Measurements from ENCODE around the gene UNC13C.
A peak's percentile ranks its signal among the peaks of the same experiment; 100 is the strongest.
"Not testable (repeated sequence)": the region's sequence is repeated elsewhere in the genome, so short reads cannot be mapped to it uniquely, and the experiment has no call there.

UNC13C gene

GRCh38 chr15:54373332-54373731 lies 395.1 kb downstream of the UNC13C start:
- Histone ChIP-seq H3K27ac (ENCODE audit: low read depth, low read length) (no peak overlapping the region), H3K4me1 (ENCODE audit: control insufficient read depth in 5 of 5, insufficient read depth in 5 of 5, low read length in 5 of 5) (peaks cover 0 to 9% (median 7%) of the 10 kb centered on the region in 5 donors), H3K9me3 (ENCODE audit: control insufficient read depth in 5 of 5, low read length in 5 of 5) (peaks cover 0 to 9% (median 4%) of the 10 kb centered on the region in 5 donors), H3K36me3 (ENCODE audit: control insufficient read depth in 5 of 5, insufficient read depth in 5 of 5, low read length in 5 of 5) (no peaks in the 10 kb centered on the region), H3K4me3 (ENCODE audit: low read depth in 1 of 5, low read length in 5 of 5) (peak overlapping the region in 1 of 5 donors; percentile 32), H3K27me3 (ENCODE audit: control insufficient read depth in 5 of 5, insufficient read depth in 4 of 5, low read length in 5 of 5) (no peaks in the 10 kb centered on the region), H3K9ac (ENCODE audit: low read length in 5 of 5) (no peak overlapping the region)

- Histone ChIP-seq H3K9ac (ENCODE audit: low read length in 5 of 5) (no peak overlapping the region), H3K27me3 (ENCODE audit: control insufficient read depth in 5 of 5, insufficient read depth in 4 of 5, low read length in 5 of 5) (no peaks in the 10 kb centered on the region), H3K4me3 (ENCODE audit: low read depth in 1 of 5, low read length in 5 of 5) (no peak overlapping the region), H3K27ac (ENCODE audit: low read depth, low read length) (no peak overlapping the region), H3K4me1 (ENCODE audit: control insufficient read depth in 5 of 5, insufficient read depth in 5 of 5, low read length in 5 of 5) (peaks cover 0 to 9% (median 7%) of the 10 kb centered on the region in 5 donors), H3K36me3 (ENCODE audit: control insufficient read depth in 5 of 5, insufficient read depth in 5 of 5, low read length in 5 of 5) (no peaks in the 10 kb centered on the region), H3K9me3 (ENCODE audit: control insufficient read depth in 5 of 5, low read length in 5 of 5) (peaks cover 0 to 9% (median 4%) of the 10 kb centered on the region in 5 donors)
These were observed 396.1 kb downstream of the UNC13C start for GRCh38 chr15:54374184-54374952.

- no peaks in the 10 kb centered on the region for H3K9me3 ChIP-seq (ENCODE audit: control insufficient read depth in 5 of 5, low read length in 5 of 5)
- no peaks in the 10 kb centered on the region for H3K27me3 ChIP-seq (ENCODE audit: control insufficient read depth in 5 of 5, insufficient read depth in 4 of 5, low read length in 5 of 5)
- no peak overlapping the region for H3K4me3 ChIP-seq (ENCODE audit: low read depth in 1 of 5, low read length in 5 of 5)
- H3K27ac ChIP-seq (ENCODE audit: low read depth, low read length), result no peak overlapping the region
- H3K4me1 ChIP-seq (ENCODE audit: control insufficient read depth in 5 of 5, insufficient read depth in 5 of 5, low read length in 5 of 5), result no peaks in the 10 kb centered on the region
- H3K9ac ChIP-seq (ENCODE audit: low read length in 5 of 5), result no peak overlapping the region
- no peaks in the 10 kb centered on the region for H3K36me3 ChIP-seq (ENCODE audit: control insufficient read depth in 5 of 5, insufficient read depth in 5 of 5, low read length in 5 of 5)
These were observed 409.6 kb downstream of the UNC13C start for GRCh38 chr15:54387799-54388198.

GRCh38 chr15:54388746-54389145 lies 410.5 kb downstream of the UNC13C start:
- no peaks in the 10 kb centered on the region for H3K4me1 ChIP-seq (ENCODE audit: control insufficient read depth in 5 of 5, insufficient read depth in 5 of 5, low read length in 5 of 5)
- H3K27ac ChIP-seq (ENCODE audit: low read depth, low read length), result no peak overlapping the region
- no peak overlapping the region for H3K9ac ChIP-seq (ENCODE audit: low read length in 5 of 5)
- no peaks in the 10 kb centered on the region for H3K36me3 ChIP-seq (ENCODE audit: control insufficient read depth in 5 of 5, insufficient read depth in 5 of 5, low read length in 5 of 5)
- H3K27me3 ChIP-seq (ENCODE audit: control insufficient read depth in 5 of 5, insufficient read depth in 4 of 5, low read length in 5 of 5), result no peaks in the 10 kb centered on the region
- H3K4me3 ChIP-seq (ENCODE audit: low read depth in 1 of 5, low read length in 5 of 5), result no peak overlapping the region
- H3K9me3 ChIP-seq (ENCODE audit: control insufficient read depth in 5 of 5, low read length in 5 of 5), result no peaks in the 10 kb centered on the region

- Histone ChIP-seq H3K9me3 (ENCODE audit: control insufficient read depth in 5 of 5, low read length in 5 of 5) (no peaks in the 10 kb centered on the region), H3K36me3 (ENCODE audit: control insufficient read depth in 5 of 5, insufficient read depth in 5 of 5, low read length in 5 of 5) (no peaks in the 10 kb centered on the region), H3K27me3 (ENCODE audit: control insufficient read depth in 5 of 5, insufficient read depth in 4 of 5, low read length in 5 of 5) (no peaks in the 10 kb centered on the region), H3K9ac (ENCODE audit: low read length in 5 of 5) (no peak overlapping the region), H3K4me3 (ENCODE audit: low read depth in 1 of 5, low read length in 5 of 5) (no peak overlapping the region), H3K4me1 (ENCODE audit: control insufficient read depth in 5 of 5, insufficient read depth in 5 of 5, low read length in 5 of 5) (no peaks in the 10 kb centered on the region), H3K27ac (ENCODE audit: low read depth, low read length) (no peak overlapping the region)
These were observed 432.2 kb downstream of the UNC13C start for GRCh38 chr15:54410481-54410880.

GRCh38 chr15:54424171-54424570 lies 445.9 kb downstream of the UNC13C start:
- H3K4me3 ChIP-seq (ENCODE audit: low read depth in 1 of 5, low read length in 5 of 5), result no peak overlapping the region
- no peaks in the 10 kb centered on the region for H3K36me3 ChIP-seq (ENCODE audit: control insufficient read depth in 5 of 5, insufficient read depth in 5 of 5, low read length in 5 of 5)
- no peaks in the 10 kb centered on the region for H3K4me1 ChIP-seq (ENCODE audit: control insufficient read depth in 5 of 5, insufficient read depth in 5 of 5, low read length in 5 of 5)
- H3K27me3 ChIP-seq (ENCODE audit: control insufficient read depth in 5 of 5, insufficient read depth in 4 of 5, low read length in 5 of 5), result no peaks in the 10 kb centered on the region
- H3K9me3 ChIP-seq (ENCODE audit: control insufficient read depth in 5 of 5, low read length in 5 of 5), result peaks cover 0 to 2% (median 0%) of the 10 kb centered on the region in 5 donors
- H3K27ac ChIP-seq (ENCODE audit: low read depth, low read length), result no peak overlapping the region
- no peak overlapping the region for H3K9ac ChIP-seq (ENCODE audit: low read length in 5 of 5)

- Histone ChIP-seq H3K4me1 (ENCODE audit: control insufficient read depth in 5 of 5, insufficient read depth in 5 of 5, low read length in 5 of 5) (no peaks in the 10 kb centered on the region), H3K27me3 (ENCODE audit: control insufficient read depth in 5 of 5, insufficient read depth in 4 of 5, low read length in 5 of 5) (no peaks in the 10 kb centered on the region), H3K27ac (ENCODE audit: low read depth, low read length) (no peak overlapping the region), H3K4me3 (ENCODE audit: low read depth in 1 of 5, low read length in 5 of 5) (no peak overlapping the region), H3K36me3 (ENCODE audit: control insufficient read depth in 5 of 5, insufficient read depth in 5 of 5, low read length in 5 of 5) (no peaks in the 10 kb centered on the region), H3K9ac (ENCODE audit: low read length in 5 of 5) (no peak overlapping the region), H3K9me3 (ENCODE audit: control insufficient read depth in 5 of 5, low read length in 5 of 5) (peaks cover 0 to 2% (median 0%) of the 10 kb centered on the region in 5 donors)
These were observed 450.4 kb downstream of the UNC13C start for GRCh38 chr15:54428596-54428995.

GRCh38 chr15:54450288-54450687 lies 472.0 kb downstream of the UNC13C start:
- not testable (repeated sequence) for H3K27ac ChIP-seq (ENCODE audit: low read depth, low read length); H3K4me1 ChIP-seq (ENCODE audit: control insufficient read depth in 5 of 5, insufficient read depth in 5 of 5, low read length in 5 of 5); H3K36me3 ChIP-seq (ENCODE audit: control insufficient read depth in 5 of 5, insufficient read depth in 5 of 5, low read length in 5 of 5); H3K4me3 ChIP-seq (ENCODE audit: low read depth in 1 of 5, low read length in 5 of 5); H3K9ac ChIP-seq (ENCODE audit: low read length in 5 of 5); H3K27me3 ChIP-seq (ENCODE audit: control insufficient read depth in 5 of 5, insufficient read depth in 4 of 5, low read length in 5 of 5)
- peaks cover 5 to 24% (median 20%) of the 10 kb centered on the region in 5 donors for H3K9me3 ChIP-seq (ENCODE audit: control insufficient read depth in 5 of 5, low read length in 5 of 5)

GRCh38 chr15:54456413-54456812 lies 478.2 kb downstream of the UNC13C start:
- H3K27ac ChIP-seq (ENCODE audit: low read depth, low read length), result no peak overlapping the region
- no peak overlapping the region for H3K9ac ChIP-seq (ENCODE audit: low read length in 5 of 5)
- no peak overlapping the region for H3K4me3 ChIP-seq (ENCODE audit: low read depth in 1 of 5, low read length in 5 of 5)
- no peaks in the 10 kb centered on the region for H3K27me3 ChIP-seq (ENCODE audit: control insufficient read depth in 5 of 5, insufficient read depth in 4 of 5, low read length in 5 of 5)
- no peaks in the 10 kb centered on the region for H3K36me3 ChIP-seq (ENCODE audit: control insufficient read depth in 5 of 5, insufficient read depth in 5 of 5, low read length in 5 of 5)
- H3K4me1 ChIP-seq (ENCODE audit: control insufficient read depth in 5 of 5, insufficient read depth in 5 of 5, low read length in 5 of 5), result no peaks in the 10 kb centered on the region
- H3K9me3 ChIP-seq (ENCODE audit: control insufficient read depth in 5 of 5, low read length in 5 of 5), result peaks cover 5 to 26% (median 18%) of the 10 kb centered on the region in 5 donors

- Histone ChIP-seq H3K4me1 (ENCODE audit: control insufficient read depth in 5 of 5, insufficient read depth in 5 of 5, low read length in 5 of 5) (no peaks in the 10 kb centered on the region), H3K27ac (ENCODE audit: low read depth, low read length) (no peak overlapping the region), H3K36me3 (ENCODE audit: control insufficient read depth in 5 of 5, insufficient read depth in 5 of 5, low read length in 5 of 5) (no peaks in the 10 kb centered on the region), H3K27me3 (ENCODE audit: control insufficient read depth in 5 of 5, insufficient read depth in 4 of 5, low read length in 5 of 5) (no peaks in the 10 kb centered on the region), H3K9me3 (ENCODE audit: control insufficient read depth in 5 of 5, low read length in 5 of 5) (peaks cover 0 to 5% (median 4%) of the 10 kb centered on the region in 5 donors), H3K9ac (ENCODE audit: low read length in 5 of 5) (no peak overlapping the region), H3K4me3 (ENCODE audit: low read depth in 1 of 5, low read length in 5 of 5) (no peak overlapping the region)
These were observed 484.3 kb downstream of the UNC13C start for GRCh38 chr15:54462511-54462913.

Measured in subcutaneous abdominal adipose tissue (tissue), 5 donors.